ENCODE data around the gene SMYD3. TPM values are rescaled to one million over a fixed set of nuclear protein-coding genes. Genes with fewer than 3 reads are reported as not detected.

Gene SMYD3
- total RNA-seq, 4 donors from 2014 or later = 7.6 to 26.3 (median 13.4) TPM

- TF ChIP-seq CTCF (IDR thresholded peaks at IDR 0.05) = no peak
- DNase-seq (ENCODE audit: low spot score) = no peak
- ATAC-seq (ENCODE audit: low FRiP score) = no peak
Observed at GRCh38 chr1:246169486-246169885, 337.6 kb downstream of the SMYD3 start.

- ATAC-seq (ENCODE audit: low FRiP score) (no peak), DNase-seq (ENCODE audit: low spot score) (no peak)
- TF ChIP-seq CTCF (IDR thresholded peaks at IDR 0.05) = no peak
Observed at GRCh38 chr1:246169019-246169418, 338.1 kb downstream of the SMYD3 start.

GRCh38 chr1:246166841-246167240, 340.2 kb downstream of the SMYD3 start:
- ATAC-seq (ENCODE audit: low FRiP score) = no peak

GRCh38 chr1:246165826-246166709, 341.0 kb downstream of the SMYD3 start:
- TF ChIP-seq CTCF (IDR thresholded peaks at IDR 0.05) = no peak
- no peak for ATAC-seq (ENCODE audit: low FRiP score)
- no peak for DNase-seq (ENCODE audit: low spot score)

More at GRCh38 chr1:246166841-246167240, 340.2 kb downstream of the SMYD3 start:
- no peak for DNase-seq (ENCODE audit: low spot score)
- TF ChIP-seq CTCF (IDR thresholded peaks at IDR 0.05) = no peak

GRCh38 chr1:246164764-246165163, 342.3 kb downstream of the SMYD3 start:
- ATAC-seq (ENCODE audit: low FRiP score) (no peak), DNase-seq (ENCODE audit: low spot score) (no peak)
- TF ChIP-seq CTCF (IDR thresholded peaks at IDR 0.05) = no peak

- TF ChIP-seq CTCF (IDR thresholded peaks at IDR 0.05) = no peak
- ATAC-seq (ENCODE audit: low FRiP score) (no peak), DNase-seq (ENCODE audit: low spot score) (no peak)
Observed at GRCh38 chr1:246162560-246162959, 344.5 kb downstream of the SMYD3 start.

GRCh38 chr1:246161626-246162025, 345.5 kb downstream of the SMYD3 start:
- ATAC-seq (ENCODE audit: low FRiP score) (no peak), DNase-seq (ENCODE audit: low spot score) (no peak)
- no peak for TF ChIP-seq CTCF (IDR thresholded peaks at IDR 0.05)

Measured in omental fat pad (tissue), 4 donors.